Loucy (cell line): ENCODE results near the gene TTC6.

Experiments
- H2AFZ ChIP-seq: fragments of 200-600 bp; sonication (generic); 2 replicates; pipeline ENCODE4 v1.6.0; 2016; ENCODE audit warnings: antibody characterized with exemption, mild to moderate bottlenecking, low read length, moderate library complexity
- H3F3A ChIP-seq: fragments of 200-600 bp; 2 replicates; pipeline ENCODE4 v1.6.0; 2016; ENCODE audit warnings: antibody characterized with exemption, low read depth, mild to moderate bottlenecking
- H3K27me3 ChIP-seq: fragments of 200-600 bp; sonication (generic); 2 replicates; pipeline ENCODE4 v1.6.1; 2014; ENCODE audit warnings: low read length, mild to moderate bottlenecking; ENCODE audit not compliant: insufficient read depth, poor library complexity, severe bottlenecking
- H3K36me3 ChIP-seq: fragments of 200-600 bp; sonication (generic); 2 replicates; pipeline ENCODE4 v1.6.1; 2016; ENCODE audit warnings: low read length; ENCODE audit not compliant: insufficient read depth
- H3K4me1 ChIP-seq: fragments of 200-600 bp; sonication (generic); 2 replicates; pipeline ENCODE4 v1.5.1; 2014; ENCODE audit warnings: low read length, mild to moderate bottlenecking; ENCODE audit not compliant: insufficient read depth, poor library complexity, severe bottlenecking
- H3K4me2 ChIP-seq: fragments of 200-600 bp; sonication (generic); 2 replicates; pipeline ENCODE4 v1.6.0; 2014; ENCODE audit warnings: antibody characterized with exemption, low read length, low read depth, mild to moderate bottlenecking; ENCODE audit not compliant: poor library complexity, severe bottlenecking
- H3K4me3 ChIP-seq: fragments of 200-600 bp; sonication (generic); 2 replicates; pipeline ENCODE4 v1.5.1; 2014; ENCODE audit warnings: low read length, mild to moderate bottlenecking, mixed read lengths; ENCODE audit not compliant: poor library complexity, severe bottlenecking
- H3K79me2 ChIP-seq: fragments of 200-600 bp; sonication (generic); 2 replicates; pipeline ENCODE4 v1.6.1; 2014; ENCODE audit warnings: low read length; ENCODE audit not compliant: insufficient read depth
- H3K9ac ChIP-seq: fragments of 200-600 bp; sonication (generic); 2 replicates; pipeline ENCODE4 v1.6.0; 2014; ENCODE audit warnings: mild to moderate bottlenecking, low read depth, low read length, moderate library complexity; ENCODE audit not compliant: poor library complexity, severe bottlenecking
- H3K9me2 ChIP-seq: fragments of 200-600 bp; sonication (generic); replicated peaks from 2 replicates; pipeline ENCODE4 v1.6.1; 2016; ENCODE audit warnings: low read depth, low read length, mixed read lengths
- H3K9me3 ChIP-seq: fragments of 200-600 bp; sonication (generic); 2 replicates; pipeline ENCODE4 v1.6.1; 2014; ENCODE audit warnings: mild to moderate bottlenecking, antibody characterized with exemption, low read length, low read depth; ENCODE audit not compliant: insufficient read depth
- H4K20me1 ChIP-seq: fragments of 200-600 bp; sonication (generic); 2 replicates; pipeline ENCODE4 v1.6.0; 2014; ENCODE audit warnings: antibody characterized with exemption, low read length, mild to moderate bottlenecking; ENCODE audit not compliant: insufficient read depth, poor library complexity, severe bottlenecking
- EZH2phosphoT487 ChIP-seq: fragments of 200-600 bp; IDR thresholded peaks from 2 replicates; pipeline ENCODE4 v1.6.1; 2018; ENCODE audit warnings: antibody characterized with exemption, mild to moderate bottlenecking, moderate library complexity, borderline replicate concordance
- TF ChIP-seq, protein P1 (sequence below): fragments of 200-600 bp; sonication (generic); conservative IDR thresholded peaks from 2 replicates; pipeline ENCODE4 v1.5.1; 2014; ENCODE audit warnings: mild to moderate bottlenecking, antibody characterized with exemption, low read length

The TTC6 gene

GRCh38 chr14:37591311-37591940, 4.0 kb upstream of the TTC6 start:
- Histone ChIP-seq H2AFZ (no peak overlapping the region), H3K4me2 (no peak overlapping the region), H3K4me1 (no peaks in the 10 kb centered on the region), H3K9me3 (no peaks in the 10 kb centered on the region), H3K4me3 (no peak overlapping the region), H3K9ac (no peak overlapping the region), H3K36me3 (no peaks in the 10 kb centered on the region), H3K9me2 (no peaks in the 10 kb centered on the region), H3F3A (no peaks in the 10 kb centered on the region), H4K20me1 (no peaks in the 10 kb centered on the region), H3K79me2 (no peaks in the 10 kb centered on the region), H3K27me3 (no peaks in the 10 kb centered on the region)
- TF ChIP-seq EZH2phosphoT487 = no peak
- TF ChIP-seq, protein P1, sequence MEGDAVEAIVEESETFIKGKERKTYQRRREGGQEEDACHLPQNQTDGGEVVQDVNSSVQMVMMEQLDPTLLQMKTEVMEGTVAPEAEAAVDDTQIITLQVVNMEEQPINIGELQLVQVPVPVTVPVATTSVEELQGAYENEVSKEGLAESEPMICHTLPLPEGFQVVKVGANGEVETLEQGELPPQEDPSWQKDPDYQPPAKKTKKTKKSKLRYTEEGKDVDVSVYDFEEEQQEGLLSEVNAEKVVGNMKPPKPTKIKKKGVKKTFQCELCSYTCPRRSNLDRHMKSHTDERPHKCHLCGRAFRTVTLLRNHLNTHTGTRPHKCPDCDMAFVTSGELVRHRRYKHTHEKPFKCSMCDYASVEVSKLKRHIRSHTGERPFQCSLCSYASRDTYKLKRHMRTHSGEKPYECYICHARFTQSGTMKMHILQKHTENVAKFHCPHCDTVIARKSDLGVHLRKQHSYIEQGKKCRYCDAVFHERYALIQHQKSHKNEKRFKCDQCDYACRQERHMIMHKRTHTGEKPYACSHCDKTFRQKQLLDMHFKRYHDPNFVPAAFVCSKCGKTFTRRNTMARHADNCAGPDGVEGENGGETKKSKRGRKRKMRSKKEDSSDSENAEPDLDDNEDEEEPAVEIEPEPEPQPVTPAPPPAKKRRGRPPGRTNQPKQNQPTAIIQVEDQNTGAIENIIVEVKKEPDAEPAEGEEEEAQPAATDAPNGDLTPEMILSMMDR = no peak

DNA sequence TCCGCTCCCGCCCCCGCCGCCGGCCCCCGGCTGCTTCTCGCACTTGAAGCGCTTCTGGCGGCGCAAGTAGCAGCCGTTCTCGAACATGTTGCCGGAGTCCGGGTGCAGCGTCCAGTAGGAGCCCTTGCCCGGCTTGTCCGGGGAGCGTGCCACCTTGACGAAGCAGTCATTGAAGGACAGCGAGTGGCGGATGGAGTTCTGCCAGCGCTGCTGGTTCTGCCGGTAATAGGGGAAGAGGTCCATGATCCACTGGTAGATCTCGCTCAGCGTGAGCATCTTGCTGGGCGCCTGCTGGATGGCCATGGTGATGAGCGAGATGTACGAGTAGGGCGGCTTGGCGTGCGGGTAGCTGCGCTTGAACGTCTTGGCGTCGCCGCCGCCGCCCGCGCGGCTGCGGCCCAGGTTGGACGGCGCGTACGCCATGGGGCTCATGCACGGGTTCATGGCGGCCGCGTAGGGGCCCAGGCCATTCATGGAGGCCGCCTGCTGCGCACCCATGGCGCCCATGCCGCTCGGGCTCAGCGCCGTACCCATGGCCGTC, 3.4 kb upstream of the TTC6 start:
- Histone ChIP-seq H3K36me3 (no peaks in the 10 kb centered on the region), H3K9me2 (no peaks in the 10 kb centered on the region), H3K9me3 (no peaks in the 10 kb centered on the region), H3K4me1 (no peaks in the 10 kb centered on the region), H3K4me3 (no peak overlapping the region), H3K27me3 (no peaks in the 10 kb centered on the region), H3K9ac (no peak overlapping the region), H4K20me1 (no peaks in the 10 kb centered on the region), H2AFZ (no peak overlapping the region), H3K4me2 (no peak overlapping the region), H3F3A (no peaks in the 10 kb centered on the region), H3K79me2 (no peaks in the 10 kb centered on the region)
- TF ChIP-seq, protein P1 = no peak
- TF ChIP-seq EZH2phosphoT487 = no peak

- H3K36me3 ChIP-seq = no peaks in the 10 kb centered on the region
- H2AFZ ChIP-seq = no peak overlapping the region
- H3K4me1 ChIP-seq = no peaks in the 10 kb centered on the region
- no peak overlapping the region for H3K4me2 ChIP-seq
- H3K27me3 ChIP-seq = no peaks in the 10 kb centered on the region
- H3K9ac ChIP-seq = no peak overlapping the region
- H4K20me1 ChIP-seq = no peaks in the 10 kb centered on the region
- no peaks in the 10 kb centered on the region for H3K9me2 ChIP-seq
- H3K79me2 ChIP-seq = no peaks in the 10 kb centered on the region
- no peak for TF ChIP-seq EZH2phosphoT487
- TF ChIP-seq, protein P1 = no peak
- no peak overlapping the region for H3K4me3 ChIP-seq
- no peaks in the 10 kb centered on the region for H3K9me3 ChIP-seq
- H3F3A ChIP-seq = no peaks in the 10 kb centered on the region
Measured at GRCh38 chr14:37592482-37593408, 2.7 kb upstream of the TTC6 start.
